ENCODE measurements around the gene AP5Z1. TPM values are rescaled to one million over a fixed set of nuclear protein-coding genes. Genes with fewer than 3 reads are reported as not detected.

AP5Z1 gene
- total RNA-seq, 3 donors from 2014 or later (not counting 1 experiment from before 2014, with no cell fraction given), result 140 to 156 (median 143) TPM

DNA sequence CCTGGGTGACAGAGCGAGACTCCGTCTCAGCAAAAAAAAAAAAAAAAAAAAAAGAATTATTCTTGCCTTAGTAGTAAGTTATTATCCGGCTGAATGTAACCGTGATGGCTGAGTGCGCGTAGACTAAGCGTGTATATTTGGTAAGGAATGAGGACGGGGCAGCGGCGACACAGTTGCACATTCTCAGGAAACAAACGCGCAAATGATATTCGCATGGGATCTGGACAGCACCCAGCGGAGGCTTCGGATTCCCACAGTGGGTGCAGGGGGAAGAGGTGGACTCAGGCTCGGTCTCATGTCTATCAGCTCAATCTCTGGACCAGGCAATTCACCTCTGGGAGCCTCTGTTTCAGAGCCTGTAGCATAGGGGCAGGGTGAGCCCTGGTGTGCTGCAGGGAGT lies 57.3 kb downstream of the AP5Z1 start:
- Mint-ChIP-seq H3K4me1 (peaks cover 0 to 11% of the 10 kb centered on the region in 2 donors), H3K27me3 (ENCODE audit: low read depth in 2 of 2) (peaks cover 0 to 3% of the 10 kb centered on the region in 2 donors), H3K9me3 (no peaks in the 10 kb centered on the region), H3K4me3 (no peak overlapping the region), H3K27ac (no peak overlapping the region), H3K36me3 (no peaks in the 10 kb centered on the region)
- DNase-seq (no peak), ATAC-seq (no peak)
- Histone ChIP-seq H3K27ac (ENCODE audit: low read length) (no peak overlapping the region), H3K9me3 (ENCODE audit: control insufficient read depth, insufficient read depth, low read length) (no peaks in the 10 kb centered on the region), H3K4me1 (ENCODE audit: control insufficient read depth, insufficient read depth, low read length) (no peaks in the 10 kb centered on the region), H3K4me3 (ENCODE audit: low read length) (no peak overlapping the region), H3K27me3 (ENCODE audit: control insufficient read depth, insufficient read depth, low read length) (no peaks in the 10 kb centered on the region), H3K36me3 (ENCODE audit: control insufficient read depth, insufficient read depth, low read length) (no peaks in the 10 kb centered on the region)
- intact Hi-C loops (cut with micrococcal nuclease), result no loop called here
- WGBS (ENCODE audit: insufficient coverage), result 96% methylated on average over 16 of the region's 16 CpGs
- TF ChIP-seq, protein P1, sequence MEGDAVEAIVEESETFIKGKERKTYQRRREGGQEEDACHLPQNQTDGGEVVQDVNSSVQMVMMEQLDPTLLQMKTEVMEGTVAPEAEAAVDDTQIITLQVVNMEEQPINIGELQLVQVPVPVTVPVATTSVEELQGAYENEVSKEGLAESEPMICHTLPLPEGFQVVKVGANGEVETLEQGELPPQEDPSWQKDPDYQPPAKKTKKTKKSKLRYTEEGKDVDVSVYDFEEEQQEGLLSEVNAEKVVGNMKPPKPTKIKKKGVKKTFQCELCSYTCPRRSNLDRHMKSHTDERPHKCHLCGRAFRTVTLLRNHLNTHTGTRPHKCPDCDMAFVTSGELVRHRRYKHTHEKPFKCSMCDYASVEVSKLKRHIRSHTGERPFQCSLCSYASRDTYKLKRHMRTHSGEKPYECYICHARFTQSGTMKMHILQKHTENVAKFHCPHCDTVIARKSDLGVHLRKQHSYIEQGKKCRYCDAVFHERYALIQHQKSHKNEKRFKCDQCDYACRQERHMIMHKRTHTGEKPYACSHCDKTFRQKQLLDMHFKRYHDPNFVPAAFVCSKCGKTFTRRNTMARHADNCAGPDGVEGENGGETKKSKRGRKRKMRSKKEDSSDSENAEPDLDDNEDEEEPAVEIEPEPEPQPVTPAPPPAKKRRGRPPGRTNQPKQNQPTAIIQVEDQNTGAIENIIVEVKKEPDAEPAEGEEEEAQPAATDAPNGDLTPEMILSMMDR (IDR thresholded peaks at IDR 0.05), result no peak

DNA sequence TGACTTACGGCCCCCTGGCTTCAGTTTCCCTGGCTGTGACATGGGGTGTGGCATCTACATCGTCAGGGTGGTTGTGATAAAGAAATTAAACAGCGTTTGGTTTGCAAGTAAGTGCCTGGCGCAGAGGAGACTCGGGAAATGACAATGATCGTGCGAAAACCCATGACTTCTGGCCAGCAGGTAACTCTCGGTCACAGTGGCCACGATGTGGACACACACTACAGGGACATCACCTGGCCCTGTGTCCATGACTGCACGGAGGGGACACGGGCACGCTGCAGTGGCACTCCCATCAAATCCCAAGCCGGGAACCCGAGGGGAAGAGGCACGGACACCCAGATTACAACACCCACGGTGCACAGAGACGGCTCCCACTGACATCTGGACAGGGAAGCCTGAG lies 57.8 kb downstream of the AP5Z1 start:
- no peaks in the 10 kb centered on the region for H3K36me3 Mint-ChIP-seq
- no peaks in the 10 kb centered on the region for H3K9me3 ChIP-seq (ENCODE audit: control insufficient read depth, insufficient read depth, low read length)
- H3K4me3 ChIP-seq (ENCODE audit: low read length), result no peak overlapping the region
- no peaks in the 10 kb centered on the region for H3K4me1 ChIP-seq (ENCODE audit: control insufficient read depth, insufficient read depth, low read length)
- TF ChIP-seq, protein P1 (IDR thresholded peaks at IDR 0.05), result no peak
- intact Hi-C loops (cut with micrococcal nuclease), result no loop called here
- 78% methylated on average over 17 of the region's 17 CpGs for WGBS (ENCODE audit: insufficient coverage)
- no peaks in the 10 kb centered on the region for H3K9me3 Mint-ChIP-seq
- H3K27me3 ChIP-seq (ENCODE audit: control insufficient read depth, insufficient read depth, low read length), result no peaks in the 10 kb centered on the region
- H3K27ac Mint-ChIP-seq, result no peak overlapping the region
- H3K36me3 ChIP-seq (ENCODE audit: control insufficient read depth, insufficient read depth, low read length), result no peaks in the 10 kb centered on the region
- DNase-seq (no peak), ATAC-seq (no peak)
- H3K27ac ChIP-seq (ENCODE audit: low read length), result no peak overlapping the region
- peaks cover 0 to 11% of the 10 kb centered on the region in 2 donors for H3K4me1 Mint-ChIP-seq
- H3K4me3 Mint-ChIP-seq, result no peak overlapping the region
- H3K27me3 Mint-ChIP-seq (ENCODE audit: low read depth in 2 of 2), result peaks cover 0 to 3% of the 10 kb centered on the region in 2 donors

DNA sequence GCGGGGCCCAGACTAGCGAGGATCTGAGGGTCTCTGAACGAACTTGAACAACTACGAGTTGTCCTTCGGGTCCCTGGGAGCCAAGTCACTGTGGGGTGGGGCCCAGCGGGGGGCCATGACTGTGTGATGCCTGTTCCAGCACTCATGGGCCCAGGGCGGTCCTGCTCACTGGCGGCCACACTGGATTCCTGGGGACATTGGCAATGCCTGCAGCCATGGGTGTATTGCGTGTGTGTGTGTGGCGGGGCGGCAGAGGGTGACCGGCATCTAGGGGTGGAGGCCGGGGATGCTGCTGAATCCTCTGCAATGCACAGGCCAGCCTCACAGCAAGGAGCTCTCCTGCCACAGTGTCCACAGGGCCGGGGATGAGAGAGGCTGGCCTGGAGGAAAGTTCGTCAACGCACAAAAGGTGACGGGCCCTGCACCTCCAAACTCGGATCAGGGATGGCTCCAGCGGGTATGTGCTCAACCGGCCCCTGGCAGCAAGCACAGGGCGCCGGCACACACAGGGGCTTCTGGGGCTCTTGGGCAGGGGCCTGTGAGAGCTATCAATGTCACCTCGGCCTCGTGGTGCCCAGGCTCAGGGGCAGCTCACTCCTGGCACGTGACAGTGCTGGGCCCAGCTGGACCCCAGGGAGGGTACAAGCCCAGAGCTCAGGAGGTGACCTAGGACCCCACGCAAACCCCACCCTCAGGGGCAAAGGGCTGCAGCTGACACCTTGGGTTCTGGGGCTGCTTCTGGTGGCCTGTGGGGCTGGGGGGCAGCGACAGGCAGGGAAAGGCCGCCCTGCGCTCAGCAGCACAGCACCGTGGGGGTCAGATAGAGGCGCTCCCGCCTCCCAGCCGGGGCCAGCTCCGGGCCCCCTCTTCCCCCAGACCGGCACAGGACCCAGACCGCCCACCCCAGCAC lies 58.5 kb downstream of the AP5Z1 start:
- intact Hi-C loops (cut with micrococcal nuclease), result no loop called here
- ATAC-seq, result no peak
- peaks cover 0 to 3% of the 10 kb centered on the region in 2 donors for H3K27me3 Mint-ChIP-seq (ENCODE audit: low read depth in 2 of 2)
- Histone ChIP-seq H3K4me1 (ENCODE audit: control insufficient read depth, insufficient read depth, low read length) (no peaks in the 10 kb centered on the region), H3K27me3 (ENCODE audit: control insufficient read depth, insufficient read depth, low read length) (no peaks in the 10 kb centered on the region), H3K4me3 (ENCODE audit: low read length) (no peak overlapping the region), H3K36me3 (ENCODE audit: control insufficient read depth, insufficient read depth, low read length) (no peaks in the 10 kb centered on the region), H3K9me3 (ENCODE audit: control insufficient read depth, insufficient read depth, low read length) (no peaks in the 10 kb centered on the region), H3K27ac (ENCODE audit: low read length) (no peak overlapping the region)
- H3K4me3 Mint-ChIP-seq, result no peak overlapping the region
- peaks cover 0 to 11% of the 10 kb centered on the region in 2 donors for H3K4me1 Mint-ChIP-seq
- 90% methylated on average over 36 of the region's 36 CpGs for WGBS (ENCODE audit: insufficient coverage)
- H3K27ac Mint-ChIP-seq, result no peak overlapping the region
- TF ChIP-seq, protein P1 (IDR thresholded peaks at IDR 0.05), result no peak
- H3K36me3 Mint-ChIP-seq, result no peaks in the 10 kb centered on the region
- DNase-seq, result no peak
- H3K9me3 Mint-ChIP-seq, result no peaks in the 10 kb centered on the region

Measured in natural killer cell (primary cell).